Effector CD4-positive, alpha-beta T cell (primary cell): ENCODE measurements around the gene CHPF2.

Experiments used
- DNase-seq: peaks from one replicate; pipeline ENCODE4 v3.0.0-alpha.2; 2020

CHPF2 gene

DNA sequence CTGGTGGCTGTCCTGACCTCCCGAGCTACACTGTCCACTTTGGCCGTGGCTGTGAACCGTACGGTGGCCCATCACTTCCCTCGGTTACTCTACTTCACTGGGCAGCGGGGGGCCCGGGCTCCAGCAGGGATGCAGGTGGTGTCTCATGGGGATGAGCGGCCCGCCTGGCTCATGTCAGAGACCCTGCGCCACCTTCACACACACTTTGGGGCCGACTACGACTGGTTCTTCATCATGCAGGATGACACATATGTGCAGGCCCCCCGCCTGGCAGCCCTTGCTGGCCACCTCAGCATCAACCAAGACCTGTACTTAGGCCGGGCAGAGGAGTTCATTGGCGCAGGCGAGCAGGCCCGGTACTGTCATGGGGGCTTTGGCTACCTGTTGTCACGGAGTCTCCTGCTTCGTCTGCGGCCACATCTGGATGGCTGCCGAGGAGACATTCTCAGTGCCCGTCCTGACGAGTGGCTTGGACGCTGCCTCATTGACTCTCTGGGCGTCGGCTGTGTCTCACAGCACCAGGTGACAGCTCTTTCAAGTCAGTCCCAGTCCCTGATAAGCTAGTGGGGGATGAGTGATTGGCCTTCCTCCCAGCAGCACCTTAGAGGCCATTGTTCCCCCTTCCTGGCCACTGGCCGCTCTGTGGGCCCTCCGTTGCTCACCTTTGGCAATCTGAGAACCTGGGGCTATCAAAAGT is 3.0 kb downstream of the CHPF2 start:
- DNase-seq = no peak

DNA sequence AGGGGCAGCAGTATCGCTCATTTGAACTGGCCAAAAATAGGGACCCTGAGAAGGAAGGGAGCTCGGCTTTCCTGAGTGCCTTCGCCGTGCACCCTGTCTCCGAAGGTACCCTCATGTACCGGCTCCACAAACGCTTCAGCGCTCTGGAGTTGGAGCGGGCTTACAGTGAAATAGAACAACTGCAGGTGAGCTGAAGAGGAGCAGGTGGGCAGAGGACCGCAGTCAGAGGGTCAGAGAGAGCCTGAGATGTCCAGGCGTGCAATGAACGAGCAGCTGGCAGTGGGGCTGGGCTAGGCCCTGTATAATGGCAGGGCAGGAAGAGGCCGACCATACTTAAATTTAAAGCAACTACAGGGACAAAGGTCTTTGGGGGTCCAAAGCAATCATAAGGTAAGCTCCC is 4.1 kb downstream of the CHPF2 start:
- DNase-seq = no peak

DNA sequence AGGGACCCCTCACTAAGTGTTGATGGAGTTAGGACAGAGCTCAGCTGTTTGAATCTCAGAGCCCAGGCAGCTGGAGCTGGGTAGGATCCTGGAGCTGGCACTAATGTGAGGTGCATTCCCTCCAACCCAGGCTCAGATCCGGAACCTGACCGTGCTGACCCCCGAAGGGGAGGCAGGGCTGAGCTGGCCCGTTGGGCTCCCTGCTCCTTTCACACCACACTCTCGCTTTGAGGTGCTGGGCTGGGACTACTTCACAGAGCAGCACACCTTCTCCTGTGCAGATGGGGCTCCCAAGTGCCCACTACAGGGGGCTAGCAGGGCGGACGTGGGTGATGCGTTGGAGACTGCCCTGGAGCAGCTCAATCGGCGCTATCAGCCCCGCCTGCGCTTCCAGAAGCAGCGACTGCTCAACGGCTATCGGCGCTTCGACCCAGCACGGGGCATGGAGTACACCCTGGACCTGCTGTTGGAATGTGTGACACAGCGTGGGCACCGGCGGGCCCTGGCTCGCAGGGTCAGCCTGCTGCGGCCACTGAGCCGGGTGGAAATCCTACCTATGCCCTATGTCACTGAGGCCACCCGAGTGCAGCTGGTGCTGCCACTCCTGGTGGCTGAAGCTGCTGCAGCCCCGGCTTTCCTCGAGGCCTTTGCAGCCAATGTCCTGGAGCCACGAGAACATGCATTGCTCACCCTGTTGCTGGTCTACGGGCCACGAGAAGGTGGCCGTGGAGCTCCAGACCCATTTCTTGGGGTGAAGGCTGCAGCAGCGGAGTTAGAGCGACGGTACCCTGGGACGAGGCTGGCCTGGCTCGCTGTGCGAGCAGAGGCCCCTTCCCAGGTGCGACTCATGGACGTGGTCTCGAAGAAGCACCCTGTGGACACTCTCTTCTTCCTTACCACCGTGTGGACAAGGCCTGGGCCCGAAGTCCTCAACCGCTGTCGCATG is 5.2 kb downstream of the CHPF2 start:
- DNase-seq = no peak

DNA sequence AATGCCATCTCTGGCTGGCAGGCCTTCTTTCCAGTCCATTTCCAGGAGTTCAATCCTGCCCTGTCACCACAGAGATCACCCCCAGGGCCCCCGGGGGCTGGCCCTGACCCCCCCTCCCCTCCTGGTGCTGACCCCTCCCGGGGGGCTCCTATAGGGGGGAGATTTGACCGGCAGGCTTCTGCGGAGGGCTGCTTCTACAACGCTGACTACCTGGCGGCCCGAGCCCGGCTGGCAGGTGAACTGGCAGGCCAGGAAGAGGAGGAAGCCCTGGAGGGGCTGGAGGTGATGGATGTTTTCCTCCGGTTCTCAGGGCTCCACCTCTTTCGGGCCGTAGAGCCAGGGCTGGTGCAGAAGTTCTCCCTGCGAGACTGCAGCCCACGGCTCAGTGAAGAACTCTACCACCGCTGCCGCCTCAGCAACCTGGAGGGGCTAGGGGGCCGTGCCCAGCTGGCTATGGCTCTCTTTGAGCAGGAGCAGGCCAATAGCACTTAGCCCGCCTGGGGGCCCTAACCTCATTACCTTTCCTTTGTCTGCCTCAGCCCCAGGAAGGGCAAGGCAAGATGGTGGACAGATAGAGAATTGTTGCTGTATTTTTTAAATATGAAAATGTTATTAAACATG is 6.0 kb downstream of the CHPF2 start:
- no peak for DNase-seq

DNA sequence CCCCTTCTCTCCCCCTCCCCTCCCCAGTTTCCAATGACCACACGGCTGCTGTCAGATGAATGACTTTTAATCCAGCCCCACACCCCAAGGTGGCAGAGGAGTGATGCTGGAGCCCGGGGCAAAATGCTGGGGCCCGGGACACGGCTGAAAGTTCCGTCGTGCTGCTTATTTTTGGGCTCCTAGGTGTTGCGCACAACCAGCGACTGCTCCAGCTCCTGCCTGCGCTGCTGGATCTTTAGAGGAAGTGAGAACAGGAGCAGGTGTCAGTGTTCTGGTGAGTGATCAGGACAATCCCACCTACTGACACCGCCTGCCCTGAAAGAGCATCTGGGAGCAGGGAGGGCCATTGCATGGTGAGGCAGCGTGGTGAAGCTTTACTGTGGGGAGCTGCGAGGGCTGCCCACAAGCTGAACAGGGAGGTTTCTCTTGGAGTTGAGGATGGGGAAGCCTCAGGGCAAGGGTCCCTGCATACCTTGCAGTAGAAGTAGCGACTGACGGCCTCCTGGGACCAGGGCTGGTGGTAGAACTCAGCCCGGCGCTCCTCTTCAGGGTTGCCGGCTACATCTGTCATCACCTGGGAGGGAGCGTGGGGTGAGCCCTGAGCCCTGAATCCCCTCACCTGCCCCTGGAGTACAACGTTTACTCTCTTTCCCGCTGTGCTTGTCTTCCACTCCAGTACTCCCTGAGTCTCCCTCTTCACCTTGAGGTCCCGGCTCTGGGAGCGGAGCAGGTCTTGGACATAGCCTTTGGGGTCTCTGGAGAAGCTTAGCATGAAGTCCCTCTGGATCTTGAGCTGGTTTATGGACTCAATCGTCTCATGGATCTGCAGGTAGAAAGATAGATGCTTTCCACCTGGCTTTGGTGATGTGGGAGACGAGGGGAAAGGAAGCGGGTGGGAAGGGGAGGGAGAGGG is 6.9 kb downstream of the CHPF2 start:
- no peak for DNase-seq

DNA sequence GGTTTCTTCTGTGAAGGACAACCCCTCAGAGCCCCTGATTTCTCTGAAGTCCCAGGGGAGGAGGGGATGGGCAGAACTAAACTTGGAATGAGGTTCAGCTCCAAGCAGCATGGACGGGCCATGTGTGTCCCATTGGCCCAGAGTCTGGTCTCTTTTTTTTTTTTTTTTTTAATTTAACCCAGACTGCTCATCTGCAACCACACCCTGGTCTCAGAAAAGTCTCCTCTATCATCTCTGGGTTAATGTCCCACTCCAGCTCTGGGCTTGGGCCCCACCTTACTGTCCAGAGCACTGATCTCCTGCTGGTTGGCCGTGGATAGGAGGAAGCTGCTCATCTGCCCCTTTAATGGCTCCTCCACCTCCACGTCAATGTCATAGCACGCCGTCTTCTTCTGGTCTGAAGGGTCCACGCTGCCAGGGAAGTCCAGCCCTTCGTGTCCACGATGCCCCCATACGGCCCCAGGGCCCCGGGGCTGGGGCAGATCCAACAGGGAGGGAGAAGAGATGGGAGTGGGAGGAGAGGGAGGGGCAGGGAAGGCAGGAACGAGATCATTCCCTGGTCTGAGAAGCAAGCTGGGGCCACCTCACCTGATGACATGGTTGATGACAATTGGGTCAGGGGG is 7.7 kb downstream of the CHPF2 start:
- DNase-seq = no peak

DNA sequence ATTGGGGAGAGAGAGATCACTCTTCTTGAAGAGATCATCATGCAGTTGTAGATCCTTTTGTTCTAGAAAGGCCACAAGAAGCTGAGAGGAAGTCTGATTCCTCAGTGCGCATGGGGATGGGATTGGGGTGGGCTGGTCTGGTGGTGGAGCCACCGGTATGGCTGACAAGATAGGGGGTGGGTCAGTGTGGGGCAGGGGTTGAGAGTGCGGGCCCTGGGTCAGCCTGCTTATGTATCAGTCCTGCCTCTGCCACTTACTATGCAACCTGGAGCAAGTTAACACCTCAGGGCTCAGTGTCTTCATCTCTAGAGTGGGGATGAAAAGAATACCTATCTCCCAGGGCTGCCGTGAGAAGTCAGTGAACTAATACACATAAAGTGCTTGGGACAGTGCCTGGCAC is 8.3 kb downstream of the CHPF2 start:
- no peak for DNase-seq

DNA sequence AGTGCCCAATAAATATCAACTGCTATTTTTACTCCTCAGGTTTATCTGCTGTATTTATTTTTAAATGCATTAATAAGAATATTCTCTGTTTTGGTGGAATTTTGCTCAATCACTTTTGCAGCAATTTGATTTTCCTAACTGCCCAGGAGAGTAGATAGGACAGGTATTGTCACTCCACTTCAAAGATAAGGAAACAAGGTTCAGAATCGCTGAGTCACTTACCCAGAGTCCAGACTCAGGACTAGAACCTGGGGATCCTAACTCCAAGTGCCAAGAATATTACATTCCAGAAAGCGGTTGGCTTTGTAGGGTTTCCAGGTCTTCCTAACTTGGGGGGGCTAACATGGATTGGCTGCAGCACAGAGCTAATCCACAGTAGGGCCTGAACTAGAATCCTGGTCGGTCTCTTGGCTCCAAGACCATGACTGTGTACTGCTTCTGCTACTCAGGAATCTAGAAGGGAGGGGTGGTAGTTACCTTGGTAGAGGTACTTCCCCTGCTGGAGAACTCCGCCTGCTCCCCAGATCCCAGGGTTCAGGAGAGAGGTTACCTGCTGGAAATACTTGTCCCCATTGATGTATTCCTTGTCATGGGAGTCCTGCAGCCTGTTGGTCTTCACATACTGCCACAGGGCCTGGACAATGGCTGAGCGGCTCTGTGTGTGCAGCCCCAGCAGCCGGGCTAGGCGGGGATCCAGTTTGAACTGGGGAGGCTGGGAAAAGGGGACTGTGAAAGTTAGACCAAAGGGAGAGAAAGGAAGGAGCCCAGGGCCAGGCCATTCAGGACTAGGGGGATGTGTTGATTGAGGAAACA is 8.9 kb downstream of the CHPF2 start:
- DNase-seq = no peak

DNA sequence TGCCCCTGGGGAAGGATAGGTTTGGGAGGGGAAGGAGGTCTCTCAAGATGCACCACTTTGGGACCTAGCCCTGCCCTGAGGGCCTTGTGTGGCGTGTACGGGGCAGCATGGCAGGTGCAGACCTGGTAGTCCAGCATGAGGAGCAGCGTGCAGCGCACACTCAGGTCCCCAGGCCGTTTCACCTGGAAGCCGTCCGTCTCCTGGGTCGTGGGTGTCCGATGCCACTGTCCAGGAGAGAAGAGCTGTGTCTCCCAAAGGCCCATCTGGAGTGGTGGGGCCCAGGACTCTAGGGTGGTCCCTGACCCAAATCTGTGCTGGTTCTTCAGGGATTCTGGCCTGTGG is 9.4 kb downstream of the CHPF2 start:
- no peak for DNase-seq

DNA sequence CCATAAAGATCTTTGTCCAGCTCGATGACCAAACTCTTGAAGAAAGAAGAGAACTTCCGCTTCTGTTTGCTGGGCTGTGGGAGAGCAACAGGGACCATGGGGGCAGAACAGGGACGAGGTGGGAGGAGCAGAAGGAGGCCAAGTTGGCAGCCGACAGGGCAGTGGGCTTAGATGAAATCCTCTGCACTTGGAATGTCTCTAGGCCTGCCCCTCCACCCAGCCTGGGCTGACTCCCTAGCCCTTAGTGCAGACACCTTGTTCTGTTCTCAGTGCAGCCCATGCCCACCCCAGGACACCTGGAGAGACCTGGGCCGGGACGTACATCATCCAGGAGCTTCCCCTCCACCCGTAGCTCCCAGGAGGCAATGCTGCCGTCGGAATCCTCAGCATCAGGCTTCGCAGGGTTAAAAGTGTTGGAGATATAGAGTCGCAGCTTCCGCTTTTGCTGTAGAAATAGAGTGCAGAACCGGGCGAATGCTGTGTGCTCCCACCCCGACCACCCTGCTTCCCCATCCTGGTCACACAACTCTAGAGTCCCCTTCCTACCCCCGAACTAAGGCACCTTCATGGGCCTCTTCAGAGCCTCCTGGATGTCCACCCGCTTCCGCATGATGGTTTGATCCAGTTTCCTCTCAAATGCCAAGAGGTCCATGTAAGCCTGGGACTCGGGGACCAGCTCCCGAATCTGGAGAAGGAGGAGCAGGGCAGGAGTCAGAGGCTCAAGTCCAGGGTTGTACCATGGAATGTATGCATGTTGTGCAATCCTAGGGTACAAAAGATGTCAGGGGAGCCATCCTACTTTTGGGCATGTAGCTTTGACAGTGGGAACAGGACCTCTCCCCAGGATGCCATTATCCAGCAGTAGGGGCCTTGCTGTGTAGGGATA is 10.1 kb downstream of the CHPF2 start:
- DNase-seq = no peak

DNA sequence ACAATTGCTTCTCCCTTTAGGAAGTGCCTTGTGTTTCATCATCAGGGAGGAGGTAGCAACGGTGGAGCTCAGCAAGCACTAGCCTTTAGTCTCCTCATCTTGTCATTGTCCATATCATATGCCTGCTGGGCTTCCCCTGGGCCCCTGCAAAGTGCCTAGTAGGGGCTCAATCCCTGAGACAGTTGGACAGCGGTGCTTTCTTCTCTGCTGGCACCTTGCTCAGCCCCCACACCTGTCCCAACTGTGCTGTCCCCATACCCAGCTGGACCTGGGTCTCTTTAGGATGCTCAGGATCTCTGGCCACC is 10.7 kb downstream of the CHPF2 start:
- no peak for DNase-seq

DNA sequence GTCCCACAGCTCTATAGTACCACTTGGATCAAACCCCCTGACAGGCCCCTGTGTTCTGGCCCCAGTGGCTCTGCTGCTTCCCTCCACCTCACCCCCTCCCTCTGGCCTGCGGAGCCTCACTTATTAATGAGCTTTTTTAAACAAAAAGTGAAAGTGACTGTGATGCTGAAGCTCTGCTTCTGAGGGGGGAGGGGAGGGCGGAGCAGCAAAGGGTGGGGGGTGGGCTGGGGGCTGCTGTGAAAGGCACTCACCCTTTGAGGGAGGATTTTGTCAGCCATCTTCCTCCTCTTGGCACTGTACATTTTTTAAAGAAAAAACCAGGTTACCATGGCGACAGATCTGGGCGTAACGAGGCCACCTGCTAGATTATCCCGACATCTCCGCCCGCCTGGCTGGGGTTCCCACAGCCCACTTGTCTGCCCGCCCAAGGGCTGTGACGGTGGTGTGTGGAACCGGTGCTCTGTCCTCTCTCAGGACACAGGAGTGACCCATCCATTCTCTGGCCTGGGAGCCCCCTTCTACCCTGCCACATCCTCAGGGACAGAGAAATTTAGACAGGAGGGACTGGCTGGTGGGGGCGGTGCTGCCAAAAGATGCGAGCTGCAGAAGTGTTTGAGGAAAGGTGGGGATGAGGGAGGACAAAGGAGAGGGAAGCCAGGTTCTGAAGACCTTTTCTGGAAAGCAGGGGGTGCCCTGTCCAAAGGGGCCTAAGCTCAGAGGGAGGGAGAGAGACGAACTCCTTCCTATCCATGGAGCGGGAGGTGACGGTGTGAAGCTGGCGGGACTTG is 11.3 kb downstream of the CHPF2 start:
- peak; percentile 31 for DNase-seq

DNA sequence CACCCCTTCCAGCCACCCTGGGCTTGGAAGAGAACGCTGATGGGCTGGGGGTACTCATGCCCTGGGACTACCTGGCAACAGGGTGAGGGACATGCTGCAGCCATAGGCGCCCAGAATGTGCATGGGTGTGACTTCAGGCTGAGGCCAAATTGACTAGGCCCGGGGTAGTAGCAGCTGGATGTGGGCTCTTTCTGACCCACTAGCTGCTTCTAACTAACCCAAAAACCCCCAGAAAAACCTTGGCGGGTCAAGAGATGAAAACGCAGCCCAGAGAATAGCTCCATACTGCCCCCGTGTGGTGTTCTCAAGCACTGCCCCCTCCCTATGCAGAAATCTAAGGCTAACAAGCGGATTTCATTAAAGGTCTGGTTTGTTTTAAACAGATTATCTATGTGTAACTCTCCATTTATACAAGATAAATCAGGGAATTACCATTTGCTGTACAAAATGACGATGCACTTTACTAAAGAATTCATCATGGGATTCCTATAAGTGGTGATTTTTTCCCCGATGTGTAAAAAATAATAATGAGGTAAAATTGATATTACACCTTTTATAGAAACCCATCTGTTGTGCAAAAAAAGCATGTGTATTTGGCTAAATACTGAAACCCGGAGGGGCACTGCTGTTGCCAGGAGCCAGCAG is 12.0 kb downstream of the CHPF2 start:
- peak; percentile 46 for DNase-seq

DNA sequence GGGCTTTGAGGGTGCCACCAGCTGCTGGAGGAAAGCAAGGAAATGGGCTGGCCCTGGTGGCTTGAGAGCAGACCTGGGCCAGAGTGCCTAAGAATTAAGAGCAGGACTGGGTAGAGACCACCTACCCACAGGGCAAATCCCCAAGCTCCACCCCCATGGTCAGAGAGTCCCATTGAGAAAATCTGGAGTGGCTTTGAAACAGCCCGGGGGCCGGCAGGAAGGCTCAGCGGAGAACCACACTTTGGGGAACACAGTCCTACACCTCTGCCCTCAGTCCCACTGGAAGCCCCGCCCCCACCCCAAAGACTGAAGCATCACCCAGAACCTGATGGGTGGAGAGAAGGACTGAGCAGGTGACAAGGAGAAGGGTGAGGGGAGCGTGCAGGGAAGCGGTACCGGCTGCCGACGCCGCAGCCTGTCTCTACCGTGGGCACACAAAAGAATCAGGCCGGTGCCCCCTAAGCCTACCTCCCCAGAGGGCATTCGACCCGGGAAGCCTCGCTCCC is 12.6 kb downstream of the CHPF2 start:
- DNase-seq = no peak

DNA sequence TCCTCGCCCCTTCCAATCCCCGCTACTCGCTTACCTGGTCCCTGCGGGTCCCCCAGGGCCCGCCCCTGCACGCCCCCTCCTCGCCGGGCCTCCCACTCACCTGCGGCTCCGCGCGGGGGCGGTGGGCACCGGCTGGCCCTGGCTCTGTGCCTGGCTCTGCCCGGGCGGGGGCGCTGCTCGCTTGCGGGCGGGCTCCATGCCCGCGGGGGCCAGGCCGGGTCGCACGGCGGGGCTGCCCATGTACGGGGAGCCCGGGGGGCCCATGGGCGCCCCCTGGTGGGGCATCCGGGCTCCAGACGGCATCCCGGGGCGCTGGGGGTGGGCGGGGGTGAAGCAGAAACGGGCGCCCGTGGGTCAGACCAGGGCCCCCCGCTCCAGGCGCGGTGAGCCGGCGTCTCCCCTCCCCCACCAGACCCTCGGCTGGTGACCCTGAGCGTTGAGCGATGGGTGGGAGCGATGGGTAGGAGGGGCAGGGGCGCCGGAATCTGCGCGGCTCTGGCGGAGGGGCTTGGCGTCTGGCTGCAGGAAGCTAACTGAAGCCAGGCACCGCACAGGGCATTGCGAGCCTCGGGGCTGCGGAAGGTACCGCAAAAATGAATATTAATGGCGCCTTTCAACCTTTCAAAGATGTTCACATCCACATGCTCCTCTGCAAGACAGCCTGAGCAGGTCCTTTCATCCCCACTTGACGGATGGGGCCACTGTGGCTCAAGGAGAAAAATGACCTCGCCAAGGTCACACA is 13.2 kb downstream of the CHPF2 start:
- DNase-seq = peak; percentile 64

DNA sequence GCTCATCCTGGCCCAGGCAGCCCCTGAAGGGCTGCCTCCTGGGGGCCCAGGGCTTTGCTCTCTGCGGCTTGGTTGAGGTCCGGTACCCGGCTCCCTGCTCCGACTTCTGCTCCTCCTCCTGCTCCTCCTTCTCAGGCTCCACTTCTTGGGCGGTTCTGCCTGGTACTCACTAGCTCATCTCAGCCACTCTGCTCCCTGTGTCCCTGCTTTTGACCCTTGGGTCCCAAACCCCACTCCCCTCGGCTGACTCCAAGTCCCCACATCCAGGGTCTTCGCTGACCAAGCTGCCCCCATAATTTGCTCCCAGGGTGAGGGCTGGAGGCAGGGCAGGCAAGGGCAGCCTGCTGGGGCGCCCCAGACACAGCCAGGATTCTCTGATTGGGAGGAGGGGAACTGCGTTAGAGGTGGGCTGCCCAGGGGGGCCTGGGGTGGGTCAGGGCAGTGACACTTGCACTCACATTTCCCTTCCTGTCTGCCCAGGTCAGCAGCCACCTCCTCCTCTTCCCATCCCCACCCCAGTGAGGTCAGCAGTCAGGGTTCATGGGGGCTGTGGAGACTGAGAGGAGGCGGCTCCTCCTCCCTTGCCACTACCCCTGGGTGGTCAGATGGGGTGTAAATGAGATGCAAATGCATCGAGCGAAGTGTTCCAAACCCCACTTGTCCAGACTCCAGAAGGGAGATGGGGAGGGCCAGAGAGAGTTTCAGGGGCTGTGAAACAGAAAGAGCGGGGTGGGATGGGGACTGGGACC is 14.0 kb downstream of the CHPF2 start:
- no peak for DNase-seq

DNA sequence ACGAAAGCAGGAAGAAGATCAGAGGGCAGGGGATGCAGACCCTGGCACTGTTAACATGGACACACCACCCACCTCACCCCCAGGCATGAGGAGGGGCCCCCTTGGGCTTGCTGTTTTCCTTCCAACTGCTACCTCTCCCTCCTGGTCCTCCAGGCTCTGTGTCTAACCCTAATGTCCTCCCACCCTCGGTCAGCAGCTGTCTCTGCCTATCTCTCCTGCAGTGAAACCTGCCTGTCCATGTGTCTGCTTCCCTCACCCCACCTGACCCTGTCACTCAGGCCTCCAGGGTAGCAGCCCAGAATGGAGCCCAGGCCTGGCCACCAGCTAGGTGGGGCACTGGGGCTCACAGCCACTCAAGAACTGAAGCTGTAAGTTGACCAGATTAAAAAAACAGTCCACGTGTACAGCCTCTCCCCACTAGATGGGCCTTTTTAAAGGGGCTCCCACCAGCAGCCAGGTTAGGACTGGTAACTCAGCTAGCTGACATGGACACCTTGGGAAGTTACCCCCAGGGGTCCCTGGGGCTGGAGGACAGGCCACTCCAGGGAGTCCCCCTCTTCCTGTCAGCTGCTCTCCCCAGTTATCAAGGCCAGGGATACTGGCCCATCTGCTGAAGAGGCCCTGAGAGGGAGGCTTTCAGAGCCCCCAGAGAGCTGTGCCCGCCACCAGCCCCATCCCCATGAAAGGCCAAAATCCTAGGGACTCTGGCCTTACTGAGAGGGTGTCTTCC is 14.7 kb downstream of the CHPF2 start:
- no peak for DNase-seq
